Fibroblast of villous mesenchyme (primary cell): Measurements from ENCODE around the gene ADARB1. TPM values are rescaled to one million over a fixed set of nuclear protein-coding genes. Genes with fewer than 3 reads are reported as not detected.

Experiments used
- DNase-seq: peaks from one replicate; pipeline ENCODE4 v3.0.0-alpha.2; 2010; ENCODE audit warnings: low read depth
- H3K4me3 ChIP-seq: 2 replicates; pipeline ENCODE4 v1.5.1; 2011; ENCODE audit warnings: low read depth, mild to moderate bottlenecking, low read length
- CTCF ChIP-seq: IDR thresholded peaks from 2 replicates; pipeline ENCODE4 v1.5.1; 2012; ENCODE audit warnings: low read depth, mild to moderate bottlenecking, low read length; ENCODE audit not compliant: insufficient read depth
- total RNA-seq: library from RNA; depleted of rRNA; stranded (reverse); fragments of >200 nt; gene quantifications from 2 replicates; pipeline ENCODE4 v1.2.3, GENCODE V29; 2012

ADARB1 gene
- total RNA-seq, 1 donor = 16.4 TPM

- DNase-seq = no peak
- no peak overlapping the region for H3K4me3 ChIP-seq
- no peak for TF ChIP-seq CTCF
These were observed 30.2 kb downstream of the ADARB1 start for GRCh38 chr21:45104560-45104959.

GRCh38 chr21:45105906-45106485 is 31.6 kb downstream of the ADARB1 start:
- no peak for TF ChIP-seq CTCF
- no peak overlapping the region for H3K4me3 ChIP-seq
- no peak for DNase-seq

GRCh38 chr21:45108034-45108790 is 33.8 kb downstream of the ADARB1 start:
- no peak overlapping the region for H3K4me3 ChIP-seq
- DNase-seq = no peak
- no peak for TF ChIP-seq CTCF

GRCh38 chr21:45108808-45109781 is 34.7 kb downstream of the ADARB1 start:
- no peak for TF ChIP-seq CTCF

GRCh38 chr21:45109831-45110492 is 35.6 kb downstream of the ADARB1 start:
- H3K4me3 ChIP-seq = no peak overlapping the region
- DNase-seq = no peak
- no peak for TF ChIP-seq CTCF

More at GRCh38 chr21:45108808-45109781, 34.7 kb downstream of the ADARB1 start:
- H3K4me3 ChIP-seq = no peak overlapping the region
- DNase-seq = no peak

- H3K4me3 ChIP-seq = no peak overlapping the region
- no peak for TF ChIP-seq CTCF
- DNase-seq = no peak
These were observed 36.7 kb downstream of the ADARB1 start for GRCh38 chr21:45110873-45111624.
